Measurements from ENCODE around the gene LENG1. TPM values are rescaled to one million over a fixed set of nuclear protein-coding genes. Genes with fewer than 3 reads are reported as not detected.

The LENG1 gene
- total RNA-seq, 1 donor from 2014 or later: 2.7 TPM

DNA sequence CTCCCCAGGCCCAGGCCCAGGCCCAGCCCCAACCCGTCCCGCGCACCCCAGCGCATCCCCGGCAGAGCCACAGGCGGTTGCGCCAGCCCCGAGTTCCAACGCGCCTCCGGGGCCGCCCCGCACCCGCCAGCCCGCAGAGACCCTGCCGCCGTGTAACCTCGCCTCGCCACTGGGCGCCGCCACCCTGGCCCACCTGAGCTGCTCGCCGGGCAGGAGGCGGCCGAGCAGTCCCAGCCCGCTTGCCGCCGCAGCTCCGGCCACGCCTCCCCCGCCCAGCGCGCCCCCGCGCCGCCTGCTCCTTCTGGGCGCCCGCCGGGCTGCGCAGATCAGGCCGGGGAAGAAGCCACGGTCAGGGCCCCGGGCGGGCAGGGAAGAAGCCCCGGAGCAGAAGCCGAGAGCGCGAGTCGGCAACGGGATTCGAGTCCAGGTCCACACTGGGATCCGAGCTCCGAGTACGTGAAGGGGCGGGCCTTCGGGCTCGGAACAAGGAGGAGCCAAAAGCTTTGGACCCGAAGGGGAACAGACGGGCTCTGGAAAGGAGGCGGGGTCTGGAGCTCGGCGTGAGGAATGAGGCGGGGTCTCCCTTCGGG lies 29.7 kb upstream of the LENG1 start, which contains the start of gene MBOAT7:
TSS of gene MBOAT7 (minus strand) at position 436 of the 590 bp plus-strand sequence. CDS start 1,072 bp downstream, outside the sequence.
- peak within 1 kb of the TSS; percentile 78 for H3K9ac ChIP-seq
- H3K4me1 Mint-ChIP-seq: peaks cover 22% of the 10 kb centered on the region
- peak within 1 kb of the TSS; percentile 88 for H3K4me2 ChIP-seq
- peak within 1 kb of the TSS; percentile 99 for H3K27ac Mint-ChIP-seq
- TF ChIP-seq, protein P1, sequence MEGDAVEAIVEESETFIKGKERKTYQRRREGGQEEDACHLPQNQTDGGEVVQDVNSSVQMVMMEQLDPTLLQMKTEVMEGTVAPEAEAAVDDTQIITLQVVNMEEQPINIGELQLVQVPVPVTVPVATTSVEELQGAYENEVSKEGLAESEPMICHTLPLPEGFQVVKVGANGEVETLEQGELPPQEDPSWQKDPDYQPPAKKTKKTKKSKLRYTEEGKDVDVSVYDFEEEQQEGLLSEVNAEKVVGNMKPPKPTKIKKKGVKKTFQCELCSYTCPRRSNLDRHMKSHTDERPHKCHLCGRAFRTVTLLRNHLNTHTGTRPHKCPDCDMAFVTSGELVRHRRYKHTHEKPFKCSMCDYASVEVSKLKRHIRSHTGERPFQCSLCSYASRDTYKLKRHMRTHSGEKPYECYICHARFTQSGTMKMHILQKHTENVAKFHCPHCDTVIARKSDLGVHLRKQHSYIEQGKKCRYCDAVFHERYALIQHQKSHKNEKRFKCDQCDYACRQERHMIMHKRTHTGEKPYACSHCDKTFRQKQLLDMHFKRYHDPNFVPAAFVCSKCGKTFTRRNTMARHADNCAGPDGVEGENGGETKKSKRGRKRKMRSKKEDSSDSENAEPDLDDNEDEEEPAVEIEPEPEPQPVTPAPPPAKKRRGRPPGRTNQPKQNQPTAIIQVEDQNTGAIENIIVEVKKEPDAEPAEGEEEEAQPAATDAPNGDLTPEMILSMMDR (IDR thresholded peaks at IDR 0.05): peak; percentile 45
- no peak for TF ChIP-seq EZH2 (IDR thresholded peaks at IDR 0.05)
- H3K27ac ChIP-seq: peak within 1 kb of the TSS; percentile 95
- peak within 1 kb of the TSS; percentile 74 for H2AFZ ChIP-seq (replicated peaks)
- H3K36me3 Mint-ChIP-seq: peaks cover 19% of the 10 kb centered on the region
- peaks cover 16% of the 10 kb centered on the region for H3K4me1 ChIP-seq
- H3K36me3 ChIP-seq: peaks cover 4% of the 10 kb centered on the region
- no peaks in the 10 kb centered on the region for H3K27me3 ChIP-seq
- peaks cover 40% of the 10 kb centered on the region for H3K79me2 ChIP-seq (ENCODE audit: low read depth)
- no peak for DNase-seq (ENCODE audit: low spot score)
- H3K4me3 ChIP-seq: peak within 1 kb of the TSS; percentile 88
- peaks cover 21% of the 10 kb centered on the region for H3K27me3 Mint-ChIP-seq (ENCODE audit: insufficient read depth, low read depth)
- peak within 1 kb of the TSS; percentile 92 for H3K4me3 Mint-ChIP-seq
- H3K9me3 ChIP-seq (ENCODE audit: low read depth): no peaks in the 10 kb centered on the region
- H3F3A ChIP-seq (ENCODE audit: low read depth): peaks cover 21% of the 10 kb centered on the region
- peaks cover 21% of the 10 kb centered on the region for H4K20me1 ChIP-seq (ENCODE audit: low read depth)
- H3K9me3 Mint-ChIP-seq: no peaks in the 10 kb centered on the region

DNA sequence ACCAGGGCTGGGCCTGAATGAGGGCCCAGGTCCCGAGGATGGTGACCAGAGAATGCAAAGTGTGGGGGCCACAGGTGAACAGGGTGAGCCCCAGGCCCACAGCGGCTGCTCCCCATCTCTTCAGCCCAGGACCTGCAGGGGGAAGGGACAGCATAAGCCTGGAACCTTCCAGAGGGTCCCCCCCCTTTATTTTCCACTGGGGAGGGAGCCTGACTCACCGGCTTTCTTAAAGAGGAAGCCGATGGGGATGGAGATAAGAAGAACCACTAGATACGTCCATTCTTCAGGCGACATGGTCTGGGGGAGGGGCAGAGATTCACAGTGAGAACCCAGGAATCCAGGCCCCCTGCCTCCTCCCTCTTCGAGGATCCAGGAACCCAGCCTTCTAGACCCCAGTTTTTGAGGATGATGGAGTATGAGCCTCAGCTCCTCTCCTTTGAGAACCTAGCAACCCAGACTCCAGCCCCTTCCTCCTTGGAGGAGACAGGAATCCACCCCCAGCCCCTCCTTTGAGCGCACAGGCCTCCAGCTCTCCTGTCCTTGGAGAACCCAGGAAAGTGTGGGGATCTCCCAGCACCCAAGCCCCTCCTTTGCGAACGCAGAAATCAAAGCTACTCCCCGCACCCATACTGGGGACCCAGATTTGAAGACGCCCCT lies 28.8 kb upstream of the LENG1 start:
- Histone ChIP-seq H2AFZ (replicated peaks) (no peak overlapping the region), H4K20me1 (ENCODE audit: low read depth) (peaks cover 21% of the 10 kb centered on the region), H3K4me1 (peaks cover 16% of the 10 kb centered on the region), H3K4me3 (peak overlapping the region; percentile 80), H3K9me3 (ENCODE audit: low read depth) (no peaks in the 10 kb centered on the region), H3K79me2 (ENCODE audit: low read depth) (peaks cover 37% of the 10 kb centered on the region), H3K9ac (peak overlapping the region; percentile 78), H3F3A (ENCODE audit: low read depth) (peaks cover 21% of the 10 kb centered on the region), H3K4me2 (peak overlapping the region; percentile 88), H3K27ac (no peak overlapping the region), H3K36me3 (peaks cover 3% of the 10 kb centered on the region), H3K27me3 (no peaks in the 10 kb centered on the region)
- peak; percentile 53 for DNase-seq (ENCODE audit: low spot score)
- Mint-ChIP-seq H3K4me3 (peak overlapping the region; percentile 92), H3K27ac (peak overlapping the region; percentile 92), H3K4me1 (peaks cover 22% of the 10 kb centered on the region), H3K9me3 (no peaks in the 10 kb centered on the region), H3K36me3 (peaks cover 18% of the 10 kb centered on the region), H3K27me3 (ENCODE audit: insufficient read depth, low read depth) (peaks cover 26% of the 10 kb centered on the region)
- TF ChIP-seq, protein P1 (IDR thresholded peaks at IDR 0.05): no peak
- no peak for TF ChIP-seq EZH2phosphoT487 (IDR thresholded peaks at IDR 0.05)

DNA sequence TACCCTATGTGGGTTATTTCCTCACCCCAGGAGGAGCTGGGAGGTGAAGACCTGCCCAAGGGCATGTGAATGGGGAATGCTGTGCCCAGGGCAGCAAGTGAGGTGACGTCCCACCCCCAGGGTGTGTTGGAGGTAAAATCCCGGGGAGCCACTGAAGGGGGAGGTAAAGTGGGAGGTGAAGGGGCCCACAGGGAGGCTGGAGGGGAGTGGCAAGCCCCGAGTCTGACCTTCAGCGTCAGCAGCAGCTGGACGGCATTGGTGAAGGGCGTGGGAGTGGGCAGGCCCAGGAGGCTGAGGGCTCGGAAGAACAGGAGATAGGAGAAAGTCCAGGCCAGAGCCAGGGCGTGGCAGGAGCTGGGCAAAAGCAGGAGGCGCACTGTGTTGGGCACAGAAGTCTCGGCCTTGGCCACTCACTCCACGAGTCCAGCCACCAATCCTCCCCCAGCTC lies 27.4 kb upstream of the LENG1 start:
- no peaks in the 10 kb centered on the region for H3K9me3 ChIP-seq (ENCODE audit: low read depth)
- Mint-ChIP-seq H3K4me3 (peak overlapping the region; percentile 92), H3K36me3 (peaks cover 15% of the 10 kb centered on the region), H3K27me3 (ENCODE audit: insufficient read depth, low read depth) (peaks cover 22% of the 10 kb centered on the region), H3K9me3 (no peaks in the 10 kb centered on the region), H3K4me1 (peaks cover 14% of the 10 kb centered on the region), H3K27ac (peak overlapping the region; percentile 33)
- no peak overlapping the region for H3K9ac ChIP-seq
- no peak for DNase-seq (ENCODE audit: low spot score)
- peaks cover 16% of the 10 kb centered on the region for H3F3A ChIP-seq (ENCODE audit: low read depth)
- H3K4me2 ChIP-seq: no peak overlapping the region
- no peaks in the 10 kb centered on the region for H3K27me3 ChIP-seq
- peaks cover 23% of the 10 kb centered on the region for H3K79me2 ChIP-seq (ENCODE audit: low read depth)
- TF ChIP-seq, protein P1 (IDR thresholded peaks at IDR 0.05): no peak
- TF ChIP-seq EZH2 (IDR thresholded peaks at IDR 0.05) (no peak), EZH2phosphoT487 (IDR thresholded peaks at IDR 0.05) (no peak)
- no peaks in the 10 kb centered on the region for H3K36me3 ChIP-seq
- H2AFZ ChIP-seq (replicated peaks): no peak overlapping the region
- no peak overlapping the region for H3K27ac ChIP-seq
- peaks cover 9% of the 10 kb centered on the region for H3K4me1 ChIP-seq
- peaks cover 14% of the 10 kb centered on the region for H4K20me1 ChIP-seq (ENCODE audit: low read depth)
- no peak overlapping the region for H3K4me3 ChIP-seq
